GM18867 (cell line): ENCODE results near the gene RREB1.
A peak's percentile ranks its signal among the peaks of the same experiment; 100 is the strongest.

Experiments
- ATAC-seq: cut with Tn5 transposase; IDR thresholded peaks from one replicate; pipeline ENCODE4 v1.9.1; 2021; ENCODE audit warnings: mild to moderate bottlenecking, moderate library complexity; ENCODE audit not compliant: unreplicated experiment

RREB1 gene

DNA sequence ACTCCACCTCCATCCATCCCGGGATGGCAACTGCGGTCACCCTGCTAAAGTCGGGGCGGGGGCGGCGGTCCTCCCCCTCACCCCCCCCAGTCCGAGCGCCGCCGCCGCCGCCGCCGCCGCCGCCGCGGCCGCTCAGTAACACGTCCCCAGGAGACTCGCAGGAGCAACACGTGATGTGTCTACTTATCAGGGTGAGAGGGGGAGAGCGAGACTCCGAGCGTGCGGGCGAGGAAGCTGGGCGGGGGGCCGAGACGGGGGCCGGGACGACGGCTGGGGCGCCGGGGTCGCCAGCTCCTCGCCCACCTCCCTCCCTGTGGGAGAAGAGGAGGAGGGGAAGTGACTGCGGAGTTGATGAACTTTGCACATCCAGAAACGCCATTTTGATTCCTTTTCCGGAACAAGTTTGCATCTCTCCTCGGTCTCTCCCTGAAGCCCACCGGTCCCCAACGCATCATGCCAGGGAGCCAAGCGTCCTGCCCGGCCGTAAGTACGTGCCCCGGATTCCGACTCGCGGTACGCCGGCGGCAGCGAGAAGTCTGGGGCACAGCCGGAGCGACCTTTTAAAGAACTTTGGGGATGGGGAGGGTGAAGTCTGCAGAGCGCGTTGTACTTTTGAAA lies at the start of gene RREB1:
TSS of gene RREB1 (plus strand) at position 384 of the 618 bp plus-strand sequence. CDS start 73,951 bp downstream, outside the sequence.
- ATAC-seq: peak; percentile 63

DNA sequence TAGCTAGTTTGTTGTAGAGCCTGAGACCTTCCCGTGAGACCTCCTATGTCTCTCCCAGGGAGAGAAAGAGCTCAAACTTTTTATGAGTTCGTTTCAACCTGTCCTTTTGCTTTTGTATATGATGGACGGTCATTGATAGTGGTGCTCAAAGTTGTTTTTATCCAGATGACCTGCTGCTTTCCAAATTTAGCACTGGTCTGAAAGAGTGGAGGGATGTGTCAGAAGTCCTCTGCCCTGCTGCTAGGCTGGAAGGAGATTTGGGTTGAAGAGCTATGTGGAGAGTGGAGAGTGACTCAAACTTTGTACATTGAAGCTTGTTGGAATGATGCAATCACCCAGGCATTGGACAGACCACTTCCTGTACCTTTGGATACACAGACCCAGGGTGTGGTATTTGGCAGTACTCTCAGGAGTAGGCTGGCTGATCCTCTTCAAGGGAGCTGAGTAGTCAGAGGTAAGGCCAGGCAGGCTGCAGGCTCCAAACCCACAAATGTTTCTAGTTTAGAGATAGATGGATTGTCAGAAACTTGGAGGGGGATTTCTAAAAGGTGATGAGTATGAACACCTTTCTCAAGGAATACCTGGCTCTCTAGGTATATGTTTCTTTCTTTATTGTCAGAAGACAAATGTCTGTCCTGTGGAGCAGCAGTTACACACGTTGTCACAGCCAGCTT lies 49.4 kb upstream of the RREB1 start:
- no peak for ATAC-seq

GRCh38 chr6:7060769-7061516 lies 46.8 kb upstream of the RREB1 start:
- no peak for ATAC-seq

GRCh38 chr6:7062451-7063162 lies 45.2 kb upstream of the RREB1 start:
- ATAC-seq: no peak

DNA sequence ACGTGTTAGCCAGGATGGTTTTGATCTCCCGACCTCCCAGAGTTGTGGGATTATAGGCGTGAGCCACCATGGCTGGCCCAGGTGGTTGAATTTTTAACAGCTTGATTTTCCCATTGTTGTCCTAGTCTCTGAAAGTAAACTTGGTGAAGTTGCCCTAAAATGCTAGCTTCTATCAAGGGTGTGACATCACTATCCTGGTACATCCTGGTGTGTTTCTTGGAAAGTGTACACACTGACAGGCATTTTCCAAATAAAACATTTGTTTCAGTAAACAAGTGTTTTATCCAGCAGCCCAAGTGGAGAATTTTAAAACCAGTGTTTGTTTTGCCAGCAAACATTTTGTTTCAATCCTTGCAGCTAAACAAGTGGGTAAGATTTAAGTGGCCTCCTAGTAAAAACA lies 40.5 kb upstream of the RREB1 start:
- no peak for ATAC-seq

- ATAC-seq: no peak
These were observed 36.4 kb upstream of the RREB1 start for GRCh38 chr6:7071405-7071804.

DNA sequence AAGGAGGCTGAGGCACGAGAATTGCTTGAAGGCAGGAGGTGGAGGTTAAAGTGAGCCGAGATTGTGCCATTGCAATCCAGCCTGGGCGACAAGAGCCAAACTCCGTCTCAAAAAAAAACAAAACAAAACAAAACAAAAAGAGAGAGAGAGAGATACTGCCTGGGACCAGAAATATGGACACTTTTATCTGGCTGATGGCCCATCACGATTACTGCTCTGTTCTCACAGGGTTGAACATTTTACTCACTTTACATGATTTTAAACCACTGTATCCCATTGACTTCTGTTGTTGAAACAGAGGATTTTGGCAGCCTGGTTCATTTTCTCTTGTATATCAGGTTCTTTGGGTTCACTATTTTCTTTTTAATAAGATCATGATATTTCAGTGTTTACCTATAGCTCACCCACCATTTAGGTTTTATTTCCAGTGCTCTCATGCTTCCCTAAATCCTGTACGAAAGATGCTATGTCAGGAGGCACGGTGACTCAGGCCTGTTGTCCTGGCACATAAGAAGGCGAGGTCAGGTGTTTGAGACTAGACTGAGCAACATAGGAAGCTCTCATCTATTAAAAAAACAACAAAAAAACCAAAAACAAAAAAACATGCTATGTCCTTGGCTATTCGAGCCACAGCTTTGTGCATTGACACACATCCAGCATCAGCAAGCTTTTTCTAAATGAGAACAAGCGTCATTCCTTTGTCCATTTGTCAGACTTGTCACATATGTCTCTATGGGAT lies 34.5 kb upstream of the RREB1 start:
- ATAC-seq: no peak

- ATAC-seq: peak; percentile 97
These were observed 33.8 kb upstream of the RREB1 start for GRCh38 chr6:7073821-7074525.

DNA sequence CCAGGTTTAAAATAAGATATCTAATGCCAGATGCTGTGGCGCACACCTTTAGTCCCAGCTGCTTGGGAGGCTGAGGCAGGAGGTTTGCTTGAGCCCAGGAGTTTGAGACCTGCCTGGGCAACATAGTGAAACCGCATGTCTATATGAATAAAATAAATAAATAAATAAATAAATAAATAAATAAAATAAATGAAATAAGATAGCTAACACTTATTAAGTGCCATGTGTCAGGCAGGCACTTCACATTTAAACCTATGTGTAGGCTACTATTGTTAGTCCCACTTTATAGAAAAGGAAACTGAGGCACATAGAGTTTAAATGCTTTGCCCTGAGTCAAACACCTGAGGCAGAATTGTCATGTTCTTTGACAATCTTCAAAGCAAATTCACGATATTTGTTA lies 32.9 kb upstream of the RREB1 start:
- no peak for ATAC-seq

- no peak for ATAC-seq
These were observed 32.3 kb upstream of the RREB1 start for GRCh38 chr6:7075341-7076000.

DNA sequence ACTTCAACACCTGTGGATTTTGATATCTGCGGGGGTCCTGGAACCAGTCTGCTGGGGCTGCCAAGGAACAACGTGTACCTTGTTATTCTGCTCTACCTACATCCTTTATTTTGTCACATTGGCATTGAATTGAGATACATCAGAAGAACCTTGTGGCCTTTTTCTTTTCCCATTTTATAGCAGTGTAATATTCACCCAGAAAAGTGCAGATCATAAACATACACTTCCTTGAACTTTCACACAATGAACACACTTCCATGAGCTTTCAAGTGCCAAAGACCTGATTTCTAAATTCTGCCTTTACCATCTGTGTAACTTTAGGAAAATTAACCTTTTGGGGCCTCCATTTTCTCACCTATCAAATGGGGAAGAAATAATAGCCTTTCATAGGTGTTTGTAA lies 29.9 kb upstream of the RREB1 start:
- ATAC-seq: no peak

DNA sequence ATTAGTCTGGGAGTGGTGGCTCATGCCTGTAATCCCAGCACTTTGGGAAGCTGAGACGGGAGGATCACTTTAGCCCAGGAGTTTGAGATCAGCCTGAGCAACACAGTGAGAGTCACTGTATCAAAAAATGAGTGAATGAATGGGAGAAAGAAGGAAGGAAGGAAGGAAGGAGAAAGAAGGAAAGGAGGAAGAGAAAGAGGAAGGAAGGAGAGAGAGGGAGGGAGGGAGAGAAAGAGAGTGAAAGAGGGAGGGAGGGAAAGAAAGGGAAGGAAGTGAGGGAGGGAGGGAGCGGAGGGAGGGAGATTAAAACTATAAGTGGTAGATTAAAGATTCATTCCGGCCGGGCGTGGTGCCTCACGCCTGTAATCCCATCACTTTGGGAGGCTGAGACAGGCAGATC lies 28.9 kb upstream of the RREB1 start:
- no peak for ATAC-seq

GRCh38 chr6:7080311-7080710 lies 27.4 kb upstream of the RREB1 start:
- no peak for ATAC-seq

DNA sequence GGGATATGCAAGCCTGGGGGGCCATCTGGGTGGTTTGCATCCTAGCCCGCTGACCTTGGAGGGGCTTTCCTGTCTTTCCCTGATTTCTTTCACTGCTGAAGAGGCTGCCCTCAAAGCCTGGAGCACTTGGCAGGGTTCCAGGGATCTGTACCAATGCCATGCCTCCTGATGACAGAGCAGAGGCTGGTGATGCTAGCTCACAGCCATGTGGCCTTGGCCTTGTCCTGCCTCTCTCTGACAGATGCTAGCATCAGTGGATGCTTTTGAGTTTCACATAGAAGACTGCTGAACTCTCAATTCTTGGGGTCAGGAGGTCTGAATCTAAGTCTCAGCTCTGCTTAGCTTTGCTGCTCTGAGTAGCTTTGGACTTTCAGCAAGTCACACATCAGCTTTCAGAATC lies 21.9 kb upstream of the RREB1 start:
- ATAC-seq: peak; percentile 34

- peak; percentile 52 for ATAC-seq
These were observed 21.3 kb upstream of the RREB1 start for GRCh38 chr6:7086488-7086887.

- ATAC-seq: peak; percentile 11
These were observed 20.7 kb upstream of the RREB1 start for GRCh38 chr6:7087066-7087465.

GRCh38 chr6:7087491-7087979 lies 20.2 kb upstream of the RREB1 start:
- peak; percentile 56 for ATAC-seq

- no peak for ATAC-seq
These were observed 19.6 kb upstream of the RREB1 start for GRCh38 chr6:7088076-7088742.

- ATAC-seq: no peak
These were observed 8.8 kb upstream of the RREB1 start for GRCh38 chr6:7098993-7099392.
